HCT116 (cell line): ENCODE results near the gene PDP2. TPM values are rescaled to one million over a fixed set of nuclear protein-coding genes. Genes with fewer than 3 reads are reported as not detected.

ENCODE experiments used
- ATAC-seq: fragments of 200-7000 bp; cut with Tn5 transposase; 2 replicates; pipeline ENCODE4 v1.9.1; 2020; ENCODE audit warnings: mild to moderate bottlenecking, moderate library complexity
- BruUV-seq: library from RNA; stranded (reverse); fragments of 400-500 nt; replicated peaks from 2 replicates; lab custom pipeline; 2021; lab: Mats Ljungman, UMichigan
- CTCF ChIA-PET: fragments of 300-600 bp; sonication (Branson Sonifier 250); formaldehyde crosslinking; loops from one replicate; lab custom pipeline; 2021; ENCODE audit warnings: antibody characterized with exemption; lab: Charles Lee
- POLR2A ChIA-PET: fragments of 300-600, 350-600 bp; sonication (Branson Sonifier 250); formaldehyde crosslinking; loops from one replicate; lab custom pipeline; 2021; ENCODE audit warnings: antibody characterized with exemption; lab: Charles Lee
- RAD21 ChIA-PET, 2 experiments: fragments of 300-600 bp; sonication (Branson Sonifier 250); formaldehyde crosslinking; loops; one replicate each; lab custom pipeline; 2023; ENCODE audit warnings: low total read pairs in 2 of 2; ENCODE audit not compliant: uncharacterized antibody in 2 of 2, unreplicated experiment in 2 of 2, low non-redundant PET in 1 of 2; lab: Charles Lee
- DNase-seq: peaks from one replicate; pipeline ENCODE4 v3.0.0-alpha.2; 2010; ENCODE audit warnings: low read depth, low spot score
- H2AFZ ChIP-seq: fragments of 200-600 bp; shearing (Covaris generic), sonication (generic); 2 replicates; pipeline ENCODE4 v1.6.1; 2017; ENCODE audit warnings: low read depth, mixed run types, mixed read lengths, antibody characterized with exemption, low read length; ENCODE audit not compliant: poor library complexity, severe bottlenecking
- H3K27ac ChIP-seq: 2 replicates; pipeline ENCODE4 v1.5.1; 2012; ENCODE audit warnings: low read depth, low read length
- H3K27me3 ChIP-seq: fragments of 200-600 bp; sonication (generic); 2 replicates; pipeline ENCODE4 v1.6.1; 2016; ENCODE audit warnings: mixed run types, low read length, mixed read lengths; ENCODE audit not compliant: insufficient read depth
- H3K36me3 ChIP-seq, 2 experiments: fragments of 200-500 bp in 1 of 2; fragments of 200-600 bp in 1 of 2; sonication (Bioruptor generic) in 1 of 2; sonication (generic) in 1 of 2; 2 replicates each; pipeline versions ENCODE4 v1.5.1 to v1.6.1; 2014 to 2016; ENCODE audit warnings: low read length in 2 of 2, inconsistent platforms in 1 of 2, mixed read lengths in 1 of 2, mixed run types in 1 of 2; ENCODE audit not compliant: insufficient read depth in 2 of 2, control insufficient read depth in 1 of 2
- H3K4me1 ChIP-seq, 2 experiments: fragments of 200-600 bp in 1 of 2; sonication (generic) in 1 of 2; 2 replicates each; pipeline versions ENCODE4 v1.5.1 to v1.6.1; 2012 to 2017; ENCODE audit warnings: low read length in 2 of 2, inconsistent platforms in 1 of 2, mild to moderate bottlenecking in 1 of 2, mixed read lengths in 1 of 2, mixed run types in 1 of 2, moderate library complexity in 1 of 2; ENCODE audit not compliant: insufficient read depth in 2 of 2, control insufficient read depth in 1 of 2
- H3K4me2 ChIP-seq: fragments of 200-600 bp; sonication (generic); 2 replicates; pipeline ENCODE4 v1.6.1; 2017; ENCODE audit warnings: mixed run types, low read length, mixed read lengths
- H3K4me3 ChIP-seq, 2 experiments: fragments of 200-600 bp in 1 of 2; sonication (generic) in 1 of 2; replicated peaks in 1 of 2; 2 replicates each; pipeline ENCODE4 v1.5.1; 2011 to 2016; ENCODE audit warnings: low read length in 2 of 2, control low read depth in 1 of 2, low read depth in 1 of 2, mild to moderate bottlenecking in 1 of 2, mixed read lengths in 1 of 2, mixed run types in 1 of 2
- H3K79me2 ChIP-seq: fragments of 200-600 bp; sonication (generic); 2 replicates; pipeline ENCODE4 v1.6.1; 2017; ENCODE audit warnings: mild to moderate bottlenecking, mixed run types, low read length, moderate library complexity, mixed read lengths; ENCODE audit not compliant: insufficient read depth
- H3K9ac ChIP-seq: fragments of 200-600 bp; sonication (generic); 2 replicates; pipeline ENCODE4 v1.6.1; 2016; ENCODE audit warnings: low read length, mixed read lengths
- H3K9me2 ChIP-seq: fragments of 200-600 bp; sonication (generic), shearing (Covaris generic); 2 replicates; pipeline ENCODE4 v1.6.1; 2017; ENCODE audit warnings: mixed run types, mild to moderate bottlenecking, moderate library complexity; ENCODE audit not compliant: insufficient read depth
- H3K9me3 ChIP-seq, 2 experiments: fragments of 200-500 bp in 1 of 2; fragments of 200-600 bp in 1 of 2; sonication (Bioruptor generic) in 1 of 2; sonication (generic) in 1 of 2; 2 replicates each; pipeline ENCODE4 v1.6.1; 2014 to 2017; ENCODE audit warnings: low read length in 2 of 2, mixed read lengths in 2 of 2, inconsistent platforms in 1 of 2, low read depth in 1 of 2, mild to moderate bottlenecking in 1 of 2, mixed run types in 1 of 2, moderate library complexity in 1 of 2; ENCODE audit not compliant: control insufficient read depth in 1 of 2, insufficient read depth in 1 of 2
- H4K20me1 ChIP-seq: fragments of 200-600 bp; sonication (generic), shearing (Covaris generic); 2 replicates; pipeline ENCODE4 v1.6.1; 2017; ENCODE audit warnings: mixed run types, mild to moderate bottlenecking, moderate library complexity; ENCODE audit not compliant: insufficient read depth
- CBX3 ChIP-seq: IDR thresholded peaks from 2 replicates; pipeline ENCODE4 v1.6.1; 2012; ENCODE audit warnings: low read depth
- CEBPB ChIP-seq: IDR thresholded peaks from 2 replicates; pipeline ENCODE4 v1.6.1; 2012; ENCODE audit warnings: low read depth
- JUND ChIP-seq: IDR thresholded peaks from 2 replicates; pipeline ENCODE4 v1.6.1; 2012
- POLR2AphosphoS5 ChIP-seq: IDR thresholded peaks from 2 replicates; pipeline ENCODE4 v1.6.1; 2011; ENCODE audit warnings: mild to moderate bottlenecking, low read depth, low read length, moderate library complexity
- RAD21 ChIP-seq: IDR thresholded peaks from 2 replicates; pipeline ENCODE4 v1.6.1; 2012; ENCODE audit warnings: low read depth, mild to moderate bottlenecking
- SIN3A ChIP-seq: IDR thresholded peaks from 2 replicates; pipeline ENCODE4 v1.6.1; 2012; ENCODE audit warnings: low read depth
- SP1 ChIP-seq: IDR thresholded peaks from 2 replicates; pipeline ENCODE4 v1.6.1; 2012; ENCODE audit warnings: low read depth
- TCF7L2 ChIP-seq: IDR thresholded peaks from 2 replicates; pipeline ENCODE4 v1.7.0; 2011; ENCODE audit warnings: borderline replicate concordance, inconsistent platforms; ENCODE audit not compliant: insufficient read depth, insufficient read length; ENCODE audit errors: extremely low read depth
- YY1 ChIP-seq: IDR thresholded peaks from 2 replicates; pipeline ENCODE4 v1.6.1; 2011; ENCODE audit warnings: low read length, low read depth, moderate library complexity, mild to moderate bottlenecking; ENCODE audit not compliant: insufficient replicate concordance; ENCODE audit errors: extremely low read depth
- intact Hi-C: fragments of 100-400 bp; cut with micrococcal nuclease; formaldehyde crosslinking; loops from 2 replicates; pipeline ENCODE4 v1.10.0; 2022
- total RNA-seq: library from RNA; stranded (reverse); gene quantifications from one replicate; pipeline ENCODE4 v1.2.1, GENCODE V29; 2021; ENCODE audit not compliant: unreplicated experiment
- TF ChIP-seq, protein P1 (sequence below), 3 experiments: fragments of 200-600 bp in 1 of 3; sonication (generic) in 1 of 3; IDR thresholded peaks in 2 of 3; conservative IDR thresholded peaks in 1 of 3; 2 replicates each; pipeline ENCODE4 v1.5.1; 2012 to 2017; ENCODE audit warnings: low read depth in 2 of 3, low read length in 2 of 3, antibody characterized with exemption in 1 of 3, borderline replicate concordance in 1 of 3, control low read depth in 1 of 3, mild to moderate bottlenecking in 1 of 3, mixed read lengths in 1 of 3, mixed run types in 1 of 3, moderate library complexity in 1 of 3; ENCODE audit not compliant: insufficient read depth in 1 of 3
- TF ChIP-seq, protein P2 (sequence below): IDR thresholded peaks from 2 replicates; pipeline ENCODE4 v1.6.1; 2012
- TF ChIP-seq, protein P3 (sequence below): IDR thresholded peaks from 2 replicates; pipeline ENCODE4 v1.6.1; 2012

Gene PDP2
- total RNA-seq, 1 experiment from 2014 or later, result 19.9 TPM

DNA sequence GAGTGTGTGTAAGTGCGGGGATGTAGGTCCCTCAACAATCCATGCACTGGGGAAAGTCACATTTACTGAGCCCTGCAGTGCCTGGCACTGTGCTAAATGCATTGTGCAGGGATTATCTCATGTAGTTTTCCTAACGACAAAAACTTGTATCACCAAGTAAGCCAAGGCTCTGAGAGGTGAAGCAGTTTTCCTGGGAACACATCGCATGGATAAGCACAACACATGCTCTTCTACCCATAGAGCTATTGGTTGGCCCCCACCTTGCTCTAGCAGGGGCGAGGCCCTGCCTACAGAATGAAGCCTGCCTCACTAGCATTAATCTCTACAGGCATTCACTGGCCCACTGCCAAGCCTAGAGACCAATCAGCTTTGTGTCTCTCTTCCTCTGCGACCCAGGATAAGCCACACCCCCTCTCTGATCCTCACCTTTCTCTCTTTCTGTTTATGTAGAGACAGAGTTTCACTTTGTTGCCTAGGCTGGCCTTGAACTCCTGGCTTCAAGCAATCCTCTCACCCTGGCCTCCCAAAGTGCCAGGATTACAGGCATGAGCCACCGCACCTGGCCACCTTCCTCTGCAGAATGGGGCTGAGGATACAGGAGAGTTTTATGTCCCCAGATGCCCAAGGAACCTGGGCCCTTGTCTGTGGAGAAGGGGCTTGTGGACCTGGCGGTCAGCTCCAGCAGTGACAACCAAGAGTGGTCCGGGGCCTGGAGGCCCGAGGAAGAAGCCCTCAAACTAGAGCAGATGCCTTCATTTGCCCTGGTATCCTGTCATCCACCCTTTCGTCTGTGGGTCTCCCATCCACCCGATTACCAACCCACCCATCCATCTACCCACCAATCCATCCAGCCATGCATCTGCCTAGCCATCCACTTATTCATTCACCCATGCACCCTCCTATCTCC lies 25.6 kb downstream of the PDP2 start (continued):
- TF ChIP-seq, protein P1, sequence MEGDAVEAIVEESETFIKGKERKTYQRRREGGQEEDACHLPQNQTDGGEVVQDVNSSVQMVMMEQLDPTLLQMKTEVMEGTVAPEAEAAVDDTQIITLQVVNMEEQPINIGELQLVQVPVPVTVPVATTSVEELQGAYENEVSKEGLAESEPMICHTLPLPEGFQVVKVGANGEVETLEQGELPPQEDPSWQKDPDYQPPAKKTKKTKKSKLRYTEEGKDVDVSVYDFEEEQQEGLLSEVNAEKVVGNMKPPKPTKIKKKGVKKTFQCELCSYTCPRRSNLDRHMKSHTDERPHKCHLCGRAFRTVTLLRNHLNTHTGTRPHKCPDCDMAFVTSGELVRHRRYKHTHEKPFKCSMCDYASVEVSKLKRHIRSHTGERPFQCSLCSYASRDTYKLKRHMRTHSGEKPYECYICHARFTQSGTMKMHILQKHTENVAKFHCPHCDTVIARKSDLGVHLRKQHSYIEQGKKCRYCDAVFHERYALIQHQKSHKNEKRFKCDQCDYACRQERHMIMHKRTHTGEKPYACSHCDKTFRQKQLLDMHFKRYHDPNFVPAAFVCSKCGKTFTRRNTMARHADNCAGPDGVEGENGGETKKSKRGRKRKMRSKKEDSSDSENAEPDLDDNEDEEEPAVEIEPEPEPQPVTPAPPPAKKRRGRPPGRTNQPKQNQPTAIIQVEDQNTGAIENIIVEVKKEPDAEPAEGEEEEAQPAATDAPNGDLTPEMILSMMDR (IDR thresholded peaks at IDR 0.05 in 2 of 3, conservative IDR thresholded peaks at IDR 0.05 in 1 of 3; ENCODE audit: borderline replicate concordance in 1 of 3, insufficient read depth in 1 of 3, low read depth in 2 of 3, low read length in 2 of 3), result no peak

DNA sequence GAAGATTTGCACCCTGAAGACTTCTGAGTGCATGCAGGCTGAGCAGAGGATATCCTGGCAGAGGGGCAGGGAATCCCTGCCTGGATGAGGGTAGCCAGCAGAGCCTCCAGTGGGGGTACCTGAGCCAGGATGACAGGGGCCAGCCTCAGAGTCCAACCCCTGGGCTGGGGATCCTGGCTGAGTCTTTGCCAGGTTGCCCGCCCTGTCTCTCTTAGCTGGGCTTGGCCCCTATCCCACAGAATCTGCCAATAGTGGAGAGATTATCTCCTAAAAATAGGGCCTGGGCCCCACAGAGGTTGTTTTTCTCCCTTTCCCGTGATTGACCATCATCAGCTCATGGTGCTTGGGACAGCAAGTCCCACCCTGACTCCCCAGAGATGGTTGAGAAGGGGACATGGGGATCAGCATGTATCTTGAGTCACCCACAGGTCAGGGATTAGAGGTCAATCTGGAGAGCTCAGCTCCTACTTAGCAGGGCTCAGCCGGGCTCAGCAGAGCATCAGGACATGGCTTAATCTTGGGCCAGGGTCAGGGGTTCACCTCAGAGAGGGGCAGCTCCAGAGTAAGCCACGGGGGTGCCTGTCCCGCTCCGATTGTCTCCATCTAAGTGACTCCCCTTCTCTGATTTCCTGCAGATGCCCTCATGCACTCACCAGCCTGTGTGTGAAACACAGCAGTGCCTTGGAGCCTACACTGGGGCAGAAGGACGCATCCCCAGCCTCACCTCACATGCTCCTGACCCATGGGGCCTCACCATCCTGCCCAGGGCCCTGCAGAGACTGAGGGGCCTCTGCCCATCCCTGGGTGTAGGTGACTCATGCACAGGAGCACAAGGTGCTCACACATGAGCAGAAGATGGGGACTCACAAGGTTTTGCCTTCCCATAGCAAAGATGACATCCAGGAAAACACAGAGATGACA lies 26.9 kb downstream of the PDP2 start:
- Histone ChIP-seq H3K9ac (no peak overlapping the region), H2AFZ (no peak overlapping the region), H3K4me2 (no peak overlapping the region), H3K9me3 (no peaks in the 10 kb centered on the region), H4K20me1 (no peaks in the 10 kb centered on the region), H3K4me3 (no peak overlapping the region), H3K27me3 (no peaks in the 10 kb centered on the region), H3K36me3 (no peaks in the 10 kb centered on the region), H3K4me1 (peaks cover 10 to 25% of the 10 kb centered on the region in 2 experiments), H3K9me2 (no peaks in the 10 kb centered on the region), H3K79me2 (no peaks in the 10 kb centered on the region), H3K27ac (no peak overlapping the region)
- RAD21 ChIA-PET, result no interaction called here
- CTCF ChIA-PET, result no interaction called here
- no peak for TF ChIP-seq POLR2AphosphoS5
- TF ChIP-seq, protein P2, sequence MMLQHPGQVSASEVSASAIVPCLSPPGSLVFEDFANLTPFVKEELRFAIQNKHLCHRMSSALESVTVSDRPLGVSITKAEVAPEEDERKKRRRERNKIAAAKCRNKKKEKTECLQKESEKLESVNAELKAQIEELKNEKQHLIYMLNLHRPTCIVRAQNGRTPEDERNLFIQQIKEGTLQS, result no peak
- TF ChIP-seq YY1, result no peak
- no peak for TF ChIP-seq RAD21
- TF ChIP-seq, protein P1 (IDR thresholded peaks at IDR 0.05 in 2 of 3, conservative IDR thresholded peaks at IDR 0.05 in 1 of 3; ENCODE audit: borderline replicate concordance in 1 of 3, insufficient read depth in 1 of 3, low read depth in 2 of 3, low read length in 2 of 3), result no peak
- no peak for TF ChIP-seq SP1
- no peak for TF ChIP-seq CEBPB
- TF ChIP-seq, protein P3, sequence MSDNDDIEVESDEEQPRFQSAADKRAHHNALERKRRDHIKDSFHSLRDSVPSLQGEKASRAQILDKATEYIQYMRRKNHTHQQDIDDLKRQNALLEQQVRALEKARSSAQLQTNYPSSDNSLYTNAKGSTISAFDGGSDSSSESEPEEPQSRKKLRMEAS, result no peak
- TF ChIP-seq JUND, result no peak
- TF ChIP-seq TCF7L2, result no peak
- no peak for TF ChIP-seq SIN3A
- no peak for TF ChIP-seq CBX3
- intact Hi-C loops, result no loop called here
- no TSS peak for BruUV-seq
- ATAC-seq, result no peak
- POLR2A ChIA-PET, result no interaction called here
- DNase-seq, result no peak
